Body of pancreas (tissue), 4 donors: Measurements from ENCODE around the gene PHACTR3.

ENCODE experiments used
- POLR2A ChIP-seq, 3 donors: fragments of 450-650 bp; IDR thresholded peaks; one replicate each; pipeline ENCODE4 v1.6.1; 2016; ENCODE audit warnings: antibody characterized with exemption in 3 of 3, mild to moderate bottlenecking in 2 of 3
- TF ChIP-seq, protein P1 (sequence below), 7 experiments: fragments of 450-650 bp in 4 of 7; fragments of 200-600 bp in 3 of 7; sonication (generic) in 3 of 7; IDR thresholded peaks; one replicate each; pipeline ENCODE4 v1.5.1; 2016 to 2019; ENCODE audit warnings: antibody characterized with exemption in 7 of 7

- no peak for TF ChIP-seq POLR2A (IDR thresholded peaks at IDR 0.05)
- TF ChIP-seq, protein P1, sequence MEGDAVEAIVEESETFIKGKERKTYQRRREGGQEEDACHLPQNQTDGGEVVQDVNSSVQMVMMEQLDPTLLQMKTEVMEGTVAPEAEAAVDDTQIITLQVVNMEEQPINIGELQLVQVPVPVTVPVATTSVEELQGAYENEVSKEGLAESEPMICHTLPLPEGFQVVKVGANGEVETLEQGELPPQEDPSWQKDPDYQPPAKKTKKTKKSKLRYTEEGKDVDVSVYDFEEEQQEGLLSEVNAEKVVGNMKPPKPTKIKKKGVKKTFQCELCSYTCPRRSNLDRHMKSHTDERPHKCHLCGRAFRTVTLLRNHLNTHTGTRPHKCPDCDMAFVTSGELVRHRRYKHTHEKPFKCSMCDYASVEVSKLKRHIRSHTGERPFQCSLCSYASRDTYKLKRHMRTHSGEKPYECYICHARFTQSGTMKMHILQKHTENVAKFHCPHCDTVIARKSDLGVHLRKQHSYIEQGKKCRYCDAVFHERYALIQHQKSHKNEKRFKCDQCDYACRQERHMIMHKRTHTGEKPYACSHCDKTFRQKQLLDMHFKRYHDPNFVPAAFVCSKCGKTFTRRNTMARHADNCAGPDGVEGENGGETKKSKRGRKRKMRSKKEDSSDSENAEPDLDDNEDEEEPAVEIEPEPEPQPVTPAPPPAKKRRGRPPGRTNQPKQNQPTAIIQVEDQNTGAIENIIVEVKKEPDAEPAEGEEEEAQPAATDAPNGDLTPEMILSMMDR (IDR thresholded peaks at IDR 0.05): no peak
These were observed 85.8 kb downstream of the PHACTR3 start for GRCh38 chr20:59690101-59690500.
